ENCODE data around the gene PHF2.

The PHF2 gene

GRCh38 chr9:93659837-93660177 lies 83.4 kb downstream of the PHF2 start:
- H2AFZ ChIP-seq, result no peak overlapping the region
- no peaks in the 10 kb centered on the region for H3K4me1 ChIP-seq
- no peaks in the 10 kb centered on the region for H3K27me3 ChIP-seq (ENCODE audit: control insufficient read depth, insufficient read depth, low read length)
- H3K27ac ChIP-seq, result no peak overlapping the region
- TF ChIP-seq CTCF (IDR thresholded peaks at IDR 0.05), result no peak
- no peaks in the 10 kb centered on the region for H3K9me3 ChIP-seq (ENCODE audit: control insufficient read depth, low read length)
- no peak overlapping the region for H3K9ac ChIP-seq
- H3K79me2 ChIP-seq, result no peaks in the 10 kb centered on the region
- H3K4me2 ChIP-seq (ENCODE audit: low read length), result no peak overlapping the region
- H3K4me3 ChIP-seq (ENCODE audit: low read depth, low read length), result no peak overlapping the region
- no peaks in the 10 kb centered on the region for H3K36me3 ChIP-seq (ENCODE audit: control insufficient read depth, insufficient read depth, low read length)

GRCh38 chr9:93660352-93661046 lies 84.1 kb downstream of the PHF2 start:
- Histone ChIP-seq H3K27me3 (ENCODE audit: control insufficient read depth, insufficient read depth, low read length) (no peaks in the 10 kb centered on the region), H3K79me2 (no peaks in the 10 kb centered on the region), H3K9me3 (ENCODE audit: control insufficient read depth, low read length) (no peaks in the 10 kb centered on the region), H3K9ac (no peak overlapping the region), H3K27ac (no peak overlapping the region), H3K4me1 (no peaks in the 10 kb centered on the region), H2AFZ (no peak overlapping the region), H3K4me2 (ENCODE audit: low read length) (no peak overlapping the region), H3K36me3 (ENCODE audit: control insufficient read depth, insufficient read depth, low read length) (no peaks in the 10 kb centered on the region), H3K4me3 (ENCODE audit: low read depth, low read length) (no peak overlapping the region)
- no peak for TF ChIP-seq CTCF (IDR thresholded peaks at IDR 0.05)

GRCh38 chr9:93661591-93661990 lies 85.2 kb downstream of the PHF2 start:
- Histone ChIP-seq H3K79me2 (no peaks in the 10 kb centered on the region), H3K4me1 (no peaks in the 10 kb centered on the region), H3K9ac (no peak overlapping the region), H3K27ac (no peak overlapping the region), H3K27me3 (ENCODE audit: control insufficient read depth, insufficient read depth, low read length) (no peaks in the 10 kb centered on the region), H3K36me3 (ENCODE audit: control insufficient read depth, insufficient read depth, low read length) (no peaks in the 10 kb centered on the region), H3K4me3 (ENCODE audit: low read depth, low read length) (no peak overlapping the region), H2AFZ (no peak overlapping the region), H3K9me3 (ENCODE audit: control insufficient read depth, low read length) (no peaks in the 10 kb centered on the region), H3K4me2 (ENCODE audit: low read length) (no peak overlapping the region)
- no peak for TF ChIP-seq CTCF (IDR thresholded peaks at IDR 0.05)

GRCh38 chr9:93662016-93662638 lies 85.7 kb downstream of the PHF2 start:
- Histone ChIP-seq H3K36me3 (ENCODE audit: control insufficient read depth, insufficient read depth, low read length) (no peaks in the 10 kb centered on the region), H3K27me3 (ENCODE audit: control insufficient read depth, insufficient read depth, low read length) (no peaks in the 10 kb centered on the region), H3K79me2 (no peaks in the 10 kb centered on the region)

More at GRCh38 chr9:93662016-93662638, 85.7 kb downstream of the PHF2 start:
- Histone ChIP-seq H3K9me3 (ENCODE audit: control insufficient read depth, low read length) (no peaks in the 10 kb centered on the region), H2AFZ (no peak overlapping the region), H3K4me2 (ENCODE audit: low read length) (no peak overlapping the region), H3K27ac (no peak overlapping the region), H3K4me1 (no peaks in the 10 kb centered on the region), H3K4me3 (ENCODE audit: low read depth, low read length) (no peak overlapping the region), H3K9ac (no peak overlapping the region)
- TF ChIP-seq CTCF (IDR thresholded peaks at IDR 0.05), result no peak
